ENCODE results near the gene NXPE3.
A peak's percentile ranks its signal among the peaks of the same experiment; 100 is the strongest.

The NXPE3 gene

GRCh38 chr3:101816215-101817149 is 37.5 kb downstream of the NXPE3 start:
- H3K27ac ChIP-seq (ENCODE audit: low read depth, low read length, severe bottlenecking): no peak overlapping the region
- no peaks in the 10 kb centered on the region for H3K4me1 ChIP-seq (ENCODE audit: control insufficient read depth, insufficient read depth, low read length, poor library complexity, severe bottlenecking)
- H3K9me3 ChIP-seq (ENCODE audit: control insufficient read depth, low read length): no peaks in the 10 kb centered on the region
- no peak overlapping the region for H3K4me3 ChIP-seq (ENCODE audit: extremely low read depth, insufficient read depth, low read length, poor library complexity, severe bottlenecking)
- H3K36me3 ChIP-seq (ENCODE audit: control insufficient read depth, insufficient read depth, low read length): peaks cover 22% of the 10 kb centered on the region
- 100% methylated on average over 1 of the region's 4 CpGs; no CpG with 5 or more reads in 1 of the 2 experiments for WGBS, 2 experiments (ENCODE audit: insufficient coverage in 2 of 2)

GRCh38 chr3:101817992-101818391 is 39.0 kb downstream of the NXPE3 start:
- Histone ChIP-seq H3K9me3 (ENCODE audit: control insufficient read depth, low read length) (no peaks in the 10 kb centered on the region), H3K4me1 (ENCODE audit: control insufficient read depth, insufficient read depth, low read length, poor library complexity, severe bottlenecking) (no peaks in the 10 kb centered on the region), H3K27ac (ENCODE audit: low read depth, low read length, severe bottlenecking) (no peak overlapping the region), H3K36me3 (ENCODE audit: control insufficient read depth, insufficient read depth, low read length) (peaks cover 26% of the 10 kb centered on the region), H3K4me3 (ENCODE audit: extremely low read depth, insufficient read depth, low read length, poor library complexity, severe bottlenecking) (no peak overlapping the region)
- WGBS, 2 experiments (ENCODE audit: insufficient coverage in 2 of 2): 67 to 92% methylated on average over 1 to 5 of the region's 5 CpGs

- Histone ChIP-seq H3K36me3 (ENCODE audit: control insufficient read depth, insufficient read depth, low read length) (peaks cover 26% of the 10 kb centered on the region), H3K27ac (ENCODE audit: low read depth, low read length, severe bottlenecking) (no peak overlapping the region)
- 86% methylated on average over 1 of the region's 2 CpGs; no CpG with 5 or more reads in 1 of the 2 experiments for WGBS, 2 experiments (ENCODE audit: insufficient coverage in 2 of 2)
These were observed 40.7 kb downstream of the NXPE3 start for GRCh38 chr3:101819649-101820206.

GRCh38 chr3:101821503-101821902 is 42.5 kb downstream of the NXPE3 start:
- H3K27ac ChIP-seq (ENCODE audit: low read depth, low read length, severe bottlenecking): no peak overlapping the region
- H3K9me3 ChIP-seq (ENCODE audit: control insufficient read depth, low read length): no peaks in the 10 kb centered on the region
- 95 to 97% methylated on average over 16 to 19 of the region's 19 CpGs for WGBS, 2 experiments (ENCODE audit: insufficient coverage in 2 of 2)
- no peaks in the 10 kb centered on the region for H3K4me1 ChIP-seq (ENCODE audit: control insufficient read depth, insufficient read depth, low read length, poor library complexity, severe bottlenecking)
- H3K36me3 ChIP-seq (ENCODE audit: control insufficient read depth, insufficient read depth, low read length): peaks cover 26% of the 10 kb centered on the region
- no peak overlapping the region for H3K4me3 ChIP-seq (ENCODE audit: extremely low read depth, insufficient read depth, low read length, poor library complexity, severe bottlenecking)

More at GRCh38 chr3:101819649-101820206, 40.7 kb downstream of the NXPE3 start:
- H3K9me3 ChIP-seq (ENCODE audit: control insufficient read depth, low read length): no peaks in the 10 kb centered on the region
- no peaks in the 10 kb centered on the region for H3K4me1 ChIP-seq (ENCODE audit: control insufficient read depth, insufficient read depth, low read length, poor library complexity, severe bottlenecking)
- H3K4me3 ChIP-seq (ENCODE audit: extremely low read depth, insufficient read depth, low read length, poor library complexity, severe bottlenecking): no peak overlapping the region

GRCh38 chr3:101823525-101823924 is 44.5 kb downstream of the NXPE3 start:
- 90% methylated on average over 3 of the region's 5 CpGs; no CpG with 5 or more reads in 1 of the 2 experiments for WGBS, 2 experiments (ENCODE audit: insufficient coverage in 2 of 2)
- peaks cover 5% of the 10 kb centered on the region for H3K4me1 ChIP-seq (ENCODE audit: control insufficient read depth, insufficient read depth, low read length, poor library complexity, severe bottlenecking)
- no peak overlapping the region for H3K4me3 ChIP-seq (ENCODE audit: extremely low read depth, insufficient read depth, low read length, poor library complexity, severe bottlenecking)
- H3K9me3 ChIP-seq (ENCODE audit: control insufficient read depth, low read length): no peaks in the 10 kb centered on the region
- no peak overlapping the region for H3K27ac ChIP-seq (ENCODE audit: low read depth, low read length, severe bottlenecking)
- peaks cover 13% of the 10 kb centered on the region for H3K36me3 ChIP-seq (ENCODE audit: control insufficient read depth, insufficient read depth, low read length)

- H3K36me3 ChIP-seq (ENCODE audit: control insufficient read depth, insufficient read depth, low read length): peaks cover 13% of the 10 kb centered on the region
- peaks cover 8% of the 10 kb centered on the region for H3K4me1 ChIP-seq (ENCODE audit: control insufficient read depth, insufficient read depth, low read length, poor library complexity, severe bottlenecking)
- 85 to 88% methylated on average over 2 of the region's 3 CpGs for WGBS, 2 experiments (ENCODE audit: insufficient coverage in 2 of 2)
- no peak overlapping the region for H3K27ac ChIP-seq (ENCODE audit: low read depth, low read length, severe bottlenecking)
- no peaks in the 10 kb centered on the region for H3K9me3 ChIP-seq (ENCODE audit: control insufficient read depth, low read length)
- H3K4me3 ChIP-seq (ENCODE audit: extremely low read depth, insufficient read depth, low read length, poor library complexity, severe bottlenecking): no peak overlapping the region
These were observed 45.7 kb downstream of the NXPE3 start for GRCh38 chr3:101824702-101825101.

GRCh38 chr3:101825904-101826445 is 47.0 kb downstream of the NXPE3 start:
- 100% methylated on average over 2 of the region's 2 CpGs; no CpG with 5 or more reads in 1 of the 2 experiments for WGBS, 2 experiments (ENCODE audit: insufficient coverage in 2 of 2)
- Histone ChIP-seq H3K4me1 (ENCODE audit: control insufficient read depth, insufficient read depth, low read length, poor library complexity, severe bottlenecking) (peaks cover 8% of the 10 kb centered on the region), H3K9me3 (ENCODE audit: control insufficient read depth, low read length) (no peaks in the 10 kb centered on the region), H3K4me3 (ENCODE audit: extremely low read depth, insufficient read depth, low read length, poor library complexity, severe bottlenecking) (no peak overlapping the region), H3K36me3 (ENCODE audit: control insufficient read depth, insufficient read depth, low read length) (peaks cover 9% of the 10 kb centered on the region), H3K27ac (ENCODE audit: low read depth, low read length, severe bottlenecking) (no peak overlapping the region)

- Histone ChIP-seq H3K36me3 (ENCODE audit: control insufficient read depth, insufficient read depth, low read length) (no peaks in the 10 kb centered on the region), H3K27ac (ENCODE audit: low read depth, low read length, severe bottlenecking) (peak overlapping the region; percentile 92), H3K9me3 (ENCODE audit: control insufficient read depth, low read length) (no peaks in the 10 kb centered on the region), H3K4me1 (ENCODE audit: control insufficient read depth, insufficient read depth, low read length, poor library complexity, severe bottlenecking) (peaks cover 8% of the 10 kb centered on the region), H3K4me3 (ENCODE audit: extremely low read depth, insufficient read depth, low read length, poor library complexity, severe bottlenecking) (peak overlapping the region; percentile 39)
- WGBS, 2 experiments (ENCODE audit: insufficient coverage in 2 of 2): 13 to 17% methylated on average over 20 to 24 of the region's 30 CpGs
These were observed 48.5 kb downstream of the NXPE3 start for GRCh38 chr3:101827211-101828174.

- H3K4me3 ChIP-seq (ENCODE audit: extremely low read depth, insufficient read depth, low read length, poor library complexity, severe bottlenecking): peak overlapping the region; percentile 39
- peak overlapping the region; percentile 92 for H3K27ac ChIP-seq (ENCODE audit: low read depth, low read length, severe bottlenecking)
- peaks cover 8% of the 10 kb centered on the region for H3K4me1 ChIP-seq (ENCODE audit: control insufficient read depth, insufficient read depth, low read length, poor library complexity, severe bottlenecking)
- no CpG with 5 or more reads among the region's 3 CpGs for WGBS, 2 experiments (ENCODE audit: insufficient coverage in 2 of 2)
- no peaks in the 10 kb centered on the region for H3K36me3 ChIP-seq (ENCODE audit: control insufficient read depth, insufficient read depth, low read length)
- H3K9me3 ChIP-seq (ENCODE audit: control insufficient read depth, low read length): no peaks in the 10 kb centered on the region
These were observed 49.3 kb downstream of the NXPE3 start for GRCh38 chr3:101828276-101828675.

Measured in mesodermal cell (in vitro differentiated cells).